H9 (cell line): ENCODE results near the gene CHN2. TPM values are rescaled to one million over a fixed set of nuclear protein-coding genes. Genes with fewer than 3 reads are reported as not detected.

Experiments
- DNase-seq: peaks from one replicate; pipeline ENCODE4 v3.0.0-alpha.2; 2017
- H2AFZ ChIP-seq: one replicate; pipeline ENCODE4 v1.6.1; 2013; ENCODE audit warnings: mild to moderate bottlenecking, low read length, control low read depth, moderate library complexity
- H2AK5ac ChIP-seq: 2 replicates; pipeline ENCODE4 v1.6.1; 2013; ENCODE audit warnings: low read length, control low read depth, mixed read lengths; ENCODE audit not compliant: insufficient read length
- H2BK120ac ChIP-seq: one replicate; pipeline ENCODE4 v1.6.1; 2013; ENCODE audit warnings: low read depth, mild to moderate bottlenecking, low read length, control low read depth, inconsistent platforms; ENCODE audit not compliant: poor library complexity, severe bottlenecking
- H2BK12ac ChIP-seq: 2 replicates; pipeline ENCODE4 v1.6.1; 2013; ENCODE audit warnings: low read length, control low read depth, mixed read lengths, low read depth; ENCODE audit not compliant: insufficient read length
- H2BK15ac ChIP-seq: 2 replicates; pipeline ENCODE4 v1.6.1; 2013; ENCODE audit warnings: low read depth, low read length, control low read depth
- H2BK20ac ChIP-seq: one replicate; pipeline ENCODE4 v1.6.1; 2013; ENCODE audit warnings: low read depth, mild to moderate bottlenecking, low read length, control low read depth, inconsistent platforms; ENCODE audit not compliant: poor library complexity, severe bottlenecking
- H2BK5ac ChIP-seq: 2 replicates; pipeline ENCODE4 v1.6.1; 2013; ENCODE audit warnings: low read length, control low read depth, mixed read lengths; ENCODE audit not compliant: insufficient read length
- H3K14ac ChIP-seq: 2 replicates; pipeline ENCODE4 v1.6.1; 2013; ENCODE audit warnings: low read length, control low read depth; ENCODE audit not compliant: insufficient read depth
- H3K18ac ChIP-seq: 2 replicates; pipeline ENCODE4 v1.6.1; 2013; ENCODE audit warnings: low read depth, mild to moderate bottlenecking, mixed read lengths, low read length, control low read depth; ENCODE audit not compliant: insufficient read length
- H3K23ac ChIP-seq: 2 replicates; pipeline ENCODE4 v1.6.1; 2013; ENCODE audit warnings: low read length, control low read depth, mixed read lengths, low read depth; ENCODE audit not compliant: insufficient read length
- H3K23me2 ChIP-seq: 2 replicates; pipeline ENCODE4 v1.6.1; 2013; ENCODE audit warnings: low read depth, mild to moderate bottlenecking, mixed read lengths, low read length, control low read depth; ENCODE audit not compliant: insufficient read length, poor library complexity, severe bottlenecking
- H3K27ac ChIP-seq: 2 replicates; pipeline ENCODE4 v1.5.1; 2013; ENCODE audit warnings: low read length, control low read depth, mixed read lengths, low read depth; ENCODE audit not compliant: insufficient read length
- H3K27me3 ChIP-seq: 2 replicates; pipeline ENCODE4 v1.6.1; 2013; ENCODE audit warnings: low read length, control low read depth, inconsistent platforms; ENCODE audit not compliant: insufficient read depth
- H3K4ac ChIP-seq: 2 replicates; pipeline ENCODE4 v1.6.1; 2013; ENCODE audit warnings: low read depth, mild to moderate bottlenecking, control low read depth, inconsistent platforms, low read length, moderate library complexity
- H3K4me1 ChIP-seq: 2 replicates; pipeline ENCODE4 v1.6.1; 2013; ENCODE audit warnings: low read length, control low read depth, inconsistent platforms; ENCODE audit not compliant: insufficient read depth
- H3K4me2 ChIP-seq: 2 replicates; pipeline ENCODE4 v1.6.1; 2013; ENCODE audit warnings: low read length, control low read depth, mixed read lengths; ENCODE audit not compliant: insufficient read length, insufficient read depth
- H3K56ac ChIP-seq: 2 replicates; pipeline ENCODE4 v1.6.1; 2013; ENCODE audit warnings: low read depth, mild to moderate bottlenecking, mixed read lengths, low read length, control low read depth; ENCODE audit not compliant: insufficient read length
- H3K79me1 ChIP-seq: 2 replicates; pipeline ENCODE4 v1.6.1; 2013; ENCODE audit warnings: low read depth, mild to moderate bottlenecking, moderate library complexity, low read length, control low read depth, inconsistent platforms; ENCODE audit not compliant: insufficient read depth, poor library complexity, severe bottlenecking
- H3K79me2 ChIP-seq: 2 replicates; pipeline ENCODE4 v1.6.1; 2013; ENCODE audit warnings: low read length, control low read depth, inconsistent platforms; ENCODE audit not compliant: insufficient read depth
- H3K9ac ChIP-seq: 2 replicates; pipeline ENCODE4 v1.6.1; 2013; ENCODE audit warnings: low read length, control low read depth, mixed read lengths; ENCODE audit not compliant: insufficient read length; ENCODE audit errors: extremely low read depth
- H3K9me3 ChIP-seq: one replicate; pipeline ENCODE4 v1.6.1; 2013; ENCODE audit warnings: low read depth, low read length, inconsistent platforms; ENCODE audit not compliant: control insufficient read depth
- H3T11ph ChIP-seq: one replicate; pipeline ENCODE4 v1.6.1; 2013; ENCODE audit warnings: mild to moderate bottlenecking, low read length, control low read depth, inconsistent platforms
- H4K20me1 ChIP-seq: one replicate; pipeline ENCODE4 v1.6.1; 2013; ENCODE audit not compliant: control insufficient read depth, insufficient read length, insufficient read depth
- H4K5ac ChIP-seq: 2 replicates; pipeline ENCODE4 v1.6.1; 2013; ENCODE audit warnings: low read depth, mild to moderate bottlenecking, mixed read lengths, low read length, control low read depth; ENCODE audit not compliant: insufficient read length
- H4K8ac ChIP-seq: replicated peaks from 2 replicates; pipeline ENCODE4 v1.6.1; 2013; ENCODE audit warnings: low read length, control low read depth, mixed read lengths, low read depth; ENCODE audit not compliant: insufficient read length
- H4K91ac ChIP-seq: 2 replicates; pipeline ENCODE4 v1.6.1; 2013; ENCODE audit warnings: low read depth, mild to moderate bottlenecking, moderate library complexity, mixed read lengths, low read length, control low read depth; ENCODE audit not compliant: insufficient read length
- H3K27ac Mint-ChIP-seq, 3 experiments: 2 replicates in 2 of 3; 3 replicates in 1 of 3; pipeline ENCODE4 v1.8.0; 2020 to 2021; ENCODE audit warnings: mixed read lengths in 3 of 3, mild to moderate bottlenecking in 1 of 3, moderate library complexity in 1 of 3
- H3K27me3 Mint-ChIP-seq: 2 replicates; pipeline ENCODE4 v1.8.0; 2021; ENCODE audit warnings: low read depth, mild to moderate bottlenecking, moderate library complexity, mixed read lengths
- H3K36me3 Mint-ChIP-seq, 3 experiments: 2 replicates in 2 of 3; 3 replicates in 1 of 3; pipeline ENCODE4 v1.8.0; 2020 to 2021; ENCODE audit warnings: low read depth in 3 of 3, mixed read lengths in 3 of 3; ENCODE audit not compliant: insufficient read depth in 1 of 3
- H3K4me1 Mint-ChIP-seq, 2 experiments: 2 replicates each; pipeline ENCODE4 v1.8.0; 2020; ENCODE audit warnings: mixed read lengths in 2 of 2
- H3K4me3 Mint-ChIP-seq, 2 experiments: 2 replicates in 1 of 2; 3 replicates in 1 of 2; pipeline ENCODE4 v1.8.0; 2020 to 2021; ENCODE audit warnings: mild to moderate bottlenecking in 2 of 2, mixed read lengths in 2 of 2, moderate library complexity in 1 of 2
- H3K9me3 Mint-ChIP-seq, 2 experiments: 2 replicates in 1 of 2; 3 replicates in 1 of 2; pipeline ENCODE4 v1.8.0; 2020; ENCODE audit warnings: mild to moderate bottlenecking in 2 of 2, mixed read lengths in 2 of 2, moderate library complexity in 1 of 2
- CTCF ChIP-seq: fragments of 200-600 bp; sonication (generic); conservative IDR thresholded peaks from 3 replicates; pipeline ENCODE4 v1.8.0; 2021; ENCODE audit warnings: antibody characterized with exemption, mild to moderate bottlenecking
- WGBS: extraction: QIAGEN DNeasy Blood & Tissue Kit; methylation state at CpG from one replicate; pipeline ENCODE4 v1.1.7; 2013; ENCODE audit warnings: missing lambda C conversion rate, low lambda C conversion rate, mixed read lengths; ENCODE audit not compliant: insufficient read length; ENCODE audit errors: extremely low coverage; 5-methylcytosine and 5-hydroxymethylcytosine counted together
- total RNA-seq: library from RNA; stranded (reverse); gene quantifications from 2 replicates; pipeline ENCODE4 v1.2.1, GENCODE V29; 2021

The CHN2 gene
- total RNA-seq, 1 experiment from 2014 or later = 3.3 TPM

- no peak overlapping the region for H3K27ac ChIP-seq
- H3K4me2 ChIP-seq = no peak overlapping the region
- H3K18ac ChIP-seq = no peak overlapping the region
- no peak for DNase-seq
- no peak overlapping the region for H2BK5ac ChIP-seq
- H3K9ac ChIP-seq = no peak overlapping the region
- no peaks in the 10 kb centered on the region for H3K23me2 ChIP-seq
- H3K56ac ChIP-seq = no peak overlapping the region
- Mint-ChIP-seq H3K9me3 (peaks cover 2 to 4% of the 10 kb centered on the region in 2 experiments; a peak in 2 of 5 replicates), H3K27ac (no peak overlapping the region), H3K4me3 (no peak overlapping the region), H3K36me3 (peaks cover 0 to 4% (median 0%) of the 10 kb centered on the region in 3 experiments; a peak in 2 of 7 replicates), H3K27me3 (no peaks in the 10 kb centered on the region; the same call in 1 of the 2 replicates), H3K4me1 (peaks cover 0 to 4% of the 10 kb centered on the region in 2 experiments; a peak in 1 of 4 replicates)
- TF ChIP-seq CTCF = no peak
- no CpG with 5 or more reads among the region's 9 CpGs for WGBS
- H2BK12ac ChIP-seq = no peak overlapping the region
- H2AFZ ChIP-seq = no peak overlapping the region
- no peak overlapping the region for H4K91ac ChIP-seq
- H2BK20ac ChIP-seq = no peak overlapping the region
- H2BK15ac ChIP-seq = no peak overlapping the region
- no peaks in the 10 kb centered on the region for H3K27me3 ChIP-seq
- no peak overlapping the region for H2AK5ac ChIP-seq
- H2BK120ac ChIP-seq = no peak overlapping the region
- no peaks in the 10 kb centered on the region for H4K20me1 ChIP-seq
- no peaks in the 10 kb centered on the region for H3K79me2 ChIP-seq
- no peak overlapping the region for H3K23ac ChIP-seq
- H3T11ph ChIP-seq = no peak overlapping the region
- no peak overlapping the region for H4K5ac ChIP-seq
- no peaks in the 10 kb centered on the region for H3K4me1 ChIP-seq
- H3K79me1 ChIP-seq = no peaks in the 10 kb centered on the region
- H3K4ac ChIP-seq = no peak overlapping the region
- no peak overlapping the region for H4K8ac ChIP-seq
- no peak overlapping the region for H3K14ac ChIP-seq
- H3K9me3 ChIP-seq = no peaks in the 10 kb centered on the region
These were observed 16.5 kb upstream of the CHN2 start for GRCh38 chr7:29177963-29178600.
